WI38 (cell line): ENCODE results near the gene LPP.

Experiments
- H3K4me3 ChIP-seq: 2 replicates; pipeline ENCODE4 v1.5.1; 2011; ENCODE audit warnings: low read depth, mild to moderate bottlenecking, control low read depth, low read length
- TF ChIP-seq, protein P1 (sequence below): IDR thresholded peaks from 2 replicates; pipeline ENCODE4 v1.5.1; 2012; ENCODE audit warnings: low read depth, mild to moderate bottlenecking, control low read depth, low read length

Gene LPP

GRCh38 chr3:188531210-188531609 is 377.3 kb downstream of the LPP start:
- H3K4me3 ChIP-seq, result no peak overlapping the region
- TF ChIP-seq, protein P1, sequence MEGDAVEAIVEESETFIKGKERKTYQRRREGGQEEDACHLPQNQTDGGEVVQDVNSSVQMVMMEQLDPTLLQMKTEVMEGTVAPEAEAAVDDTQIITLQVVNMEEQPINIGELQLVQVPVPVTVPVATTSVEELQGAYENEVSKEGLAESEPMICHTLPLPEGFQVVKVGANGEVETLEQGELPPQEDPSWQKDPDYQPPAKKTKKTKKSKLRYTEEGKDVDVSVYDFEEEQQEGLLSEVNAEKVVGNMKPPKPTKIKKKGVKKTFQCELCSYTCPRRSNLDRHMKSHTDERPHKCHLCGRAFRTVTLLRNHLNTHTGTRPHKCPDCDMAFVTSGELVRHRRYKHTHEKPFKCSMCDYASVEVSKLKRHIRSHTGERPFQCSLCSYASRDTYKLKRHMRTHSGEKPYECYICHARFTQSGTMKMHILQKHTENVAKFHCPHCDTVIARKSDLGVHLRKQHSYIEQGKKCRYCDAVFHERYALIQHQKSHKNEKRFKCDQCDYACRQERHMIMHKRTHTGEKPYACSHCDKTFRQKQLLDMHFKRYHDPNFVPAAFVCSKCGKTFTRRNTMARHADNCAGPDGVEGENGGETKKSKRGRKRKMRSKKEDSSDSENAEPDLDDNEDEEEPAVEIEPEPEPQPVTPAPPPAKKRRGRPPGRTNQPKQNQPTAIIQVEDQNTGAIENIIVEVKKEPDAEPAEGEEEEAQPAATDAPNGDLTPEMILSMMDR, result no peak

- no peak overlapping the region for H3K4me3 ChIP-seq
- TF ChIP-seq, protein P1, result no peak
Observed at GRCh38 chr3:188533172-188533571, 379.2 kb downstream of the LPP start.

- TF ChIP-seq, protein P1, result no peak
- no peak overlapping the region for H3K4me3 ChIP-seq
Observed at GRCh38 chr3:188533612-188534357, 379.8 kb downstream of the LPP start.

DNA sequence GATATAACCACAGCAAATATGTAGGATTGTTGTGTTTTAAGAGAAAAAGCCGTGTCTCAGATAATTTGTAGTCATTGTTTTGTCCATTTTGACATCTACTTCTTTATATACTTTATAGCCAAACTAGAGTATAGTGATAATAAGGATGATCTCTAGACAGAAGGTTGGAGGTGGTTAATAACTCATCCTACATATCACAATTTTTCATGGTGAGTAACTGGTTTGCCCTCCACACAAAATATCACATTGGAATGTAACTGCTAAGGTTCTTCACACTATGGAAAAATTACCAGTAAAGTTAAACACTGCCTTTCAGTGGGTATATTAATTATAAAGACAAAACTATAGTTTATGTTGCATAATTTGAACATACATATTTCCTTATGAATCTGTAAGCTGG is 380.7 kb downstream of the LPP start:
- TF ChIP-seq, protein P1, result no peak
- H3K4me3 ChIP-seq, result no peak overlapping the region

- no peak overlapping the region for H3K4me3 ChIP-seq
- TF ChIP-seq, protein P1, result no peak
Observed at GRCh38 chr3:188537606-188538005, 383.6 kb downstream of the LPP start.

- H3K4me3 ChIP-seq, result no peak overlapping the region
- TF ChIP-seq, protein P1, result no peak
Observed at GRCh38 chr3:188539037-188539436, 385.1 kb downstream of the LPP start.

DNA sequence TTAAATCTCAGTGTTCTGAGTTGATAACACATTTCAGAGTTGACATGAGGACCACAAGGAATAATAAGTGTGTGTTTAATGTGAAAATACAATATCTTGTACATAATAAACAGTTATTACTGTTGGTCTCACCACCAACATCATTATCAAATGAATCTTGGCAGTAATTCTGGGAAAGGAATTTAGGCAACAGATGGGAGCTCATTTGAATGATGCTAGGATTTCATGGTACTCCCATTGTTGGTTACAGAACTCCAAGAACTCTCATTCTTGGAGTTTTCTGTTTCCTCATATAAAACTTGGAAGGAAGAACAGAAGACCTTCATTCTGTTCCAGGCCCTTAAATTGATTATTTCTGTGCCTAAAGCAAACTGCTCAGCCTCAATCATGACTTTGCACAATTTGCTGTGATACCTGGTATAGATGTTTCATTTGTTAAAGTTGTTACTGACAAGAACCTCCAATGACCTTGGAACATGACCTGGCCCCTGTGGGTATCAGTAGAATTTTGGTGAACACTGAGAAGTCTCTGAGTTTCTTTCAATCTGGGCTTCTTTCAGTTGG is 385.8 kb downstream of the LPP start:
- H3K4me3 ChIP-seq, result no peak overlapping the region
- TF ChIP-seq, protein P1, result no peak
